Panc1 (cell line): ENCODE results near the gene RBM6.
"Not testable (repeated sequence)": the region's sequence is repeated elsewhere in the genome, so short reads cannot be mapped to it uniquely, and the experiment has no call there.

Experiments
- POLR2AphosphoS5 ChIP-seq: IDR thresholded peaks from 2 replicates; pipeline ENCODE4 v1.6.1; 2012; ENCODE audit warnings: mild to moderate bottlenecking, low read depth, low read length, moderate library complexity
- SIN3A ChIP-seq: IDR thresholded peaks from 2 replicates; pipeline ENCODE4 v1.6.1; 2012; ENCODE audit warnings: low read depth, mild to moderate bottlenecking, low read length, moderate library complexity, borderline replicate concordance; ENCODE audit not compliant: insufficient read depth
- TF ChIP-seq, protein P1 (sequence below): fragments of 450-650 bp; IDR thresholded peaks from 2 replicates; pipeline ENCODE4 v1.5.1; 2017; ENCODE audit warnings: mild to moderate bottlenecking

DNA sequence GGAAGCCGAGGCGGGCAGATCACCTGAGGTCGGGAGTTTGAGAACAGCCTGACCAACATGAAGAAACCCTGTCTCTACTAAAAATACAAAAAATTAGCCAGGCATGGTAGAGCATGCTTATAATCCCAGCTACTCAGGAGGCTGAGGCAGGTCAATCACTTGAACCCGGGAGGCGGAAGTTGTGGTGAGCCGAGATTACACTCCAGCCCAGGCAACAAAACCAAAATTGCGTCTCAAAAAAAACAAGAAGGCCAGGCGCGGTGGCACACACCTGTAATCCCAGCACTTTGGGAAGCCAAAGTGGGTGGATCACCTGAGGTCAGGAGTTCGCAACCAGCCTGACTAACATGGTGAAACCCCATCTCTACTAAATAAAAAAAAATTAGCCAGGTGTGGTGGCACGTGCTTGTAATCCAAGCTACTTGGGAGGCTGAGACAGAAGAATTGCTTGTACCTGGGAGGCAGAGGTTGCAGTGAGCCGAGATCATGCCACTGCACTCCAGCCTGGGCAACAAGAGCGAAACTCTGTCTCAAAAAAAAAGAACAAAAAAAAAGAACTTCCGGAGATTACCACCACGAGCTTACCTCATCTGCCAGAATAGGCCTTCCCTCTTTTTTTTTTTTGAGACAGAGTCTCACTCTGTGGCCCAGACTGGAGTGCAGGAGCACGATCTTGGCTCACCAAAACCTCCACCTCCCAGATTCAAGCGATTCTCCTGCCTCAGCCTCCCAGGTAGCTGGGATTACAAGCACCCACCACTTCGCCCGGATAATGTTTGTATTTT lies 22.0 kb upstream of the RBM6 start:
- TF ChIP-seq, protein P1, sequence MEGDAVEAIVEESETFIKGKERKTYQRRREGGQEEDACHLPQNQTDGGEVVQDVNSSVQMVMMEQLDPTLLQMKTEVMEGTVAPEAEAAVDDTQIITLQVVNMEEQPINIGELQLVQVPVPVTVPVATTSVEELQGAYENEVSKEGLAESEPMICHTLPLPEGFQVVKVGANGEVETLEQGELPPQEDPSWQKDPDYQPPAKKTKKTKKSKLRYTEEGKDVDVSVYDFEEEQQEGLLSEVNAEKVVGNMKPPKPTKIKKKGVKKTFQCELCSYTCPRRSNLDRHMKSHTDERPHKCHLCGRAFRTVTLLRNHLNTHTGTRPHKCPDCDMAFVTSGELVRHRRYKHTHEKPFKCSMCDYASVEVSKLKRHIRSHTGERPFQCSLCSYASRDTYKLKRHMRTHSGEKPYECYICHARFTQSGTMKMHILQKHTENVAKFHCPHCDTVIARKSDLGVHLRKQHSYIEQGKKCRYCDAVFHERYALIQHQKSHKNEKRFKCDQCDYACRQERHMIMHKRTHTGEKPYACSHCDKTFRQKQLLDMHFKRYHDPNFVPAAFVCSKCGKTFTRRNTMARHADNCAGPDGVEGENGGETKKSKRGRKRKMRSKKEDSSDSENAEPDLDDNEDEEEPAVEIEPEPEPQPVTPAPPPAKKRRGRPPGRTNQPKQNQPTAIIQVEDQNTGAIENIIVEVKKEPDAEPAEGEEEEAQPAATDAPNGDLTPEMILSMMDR = not testable (repeated sequence)
- TF ChIP-seq SIN3A, POLR2AphosphoS5: not testable (repeated sequence)
